ENCODE measurements around the gene DOCK8.

DNA sequence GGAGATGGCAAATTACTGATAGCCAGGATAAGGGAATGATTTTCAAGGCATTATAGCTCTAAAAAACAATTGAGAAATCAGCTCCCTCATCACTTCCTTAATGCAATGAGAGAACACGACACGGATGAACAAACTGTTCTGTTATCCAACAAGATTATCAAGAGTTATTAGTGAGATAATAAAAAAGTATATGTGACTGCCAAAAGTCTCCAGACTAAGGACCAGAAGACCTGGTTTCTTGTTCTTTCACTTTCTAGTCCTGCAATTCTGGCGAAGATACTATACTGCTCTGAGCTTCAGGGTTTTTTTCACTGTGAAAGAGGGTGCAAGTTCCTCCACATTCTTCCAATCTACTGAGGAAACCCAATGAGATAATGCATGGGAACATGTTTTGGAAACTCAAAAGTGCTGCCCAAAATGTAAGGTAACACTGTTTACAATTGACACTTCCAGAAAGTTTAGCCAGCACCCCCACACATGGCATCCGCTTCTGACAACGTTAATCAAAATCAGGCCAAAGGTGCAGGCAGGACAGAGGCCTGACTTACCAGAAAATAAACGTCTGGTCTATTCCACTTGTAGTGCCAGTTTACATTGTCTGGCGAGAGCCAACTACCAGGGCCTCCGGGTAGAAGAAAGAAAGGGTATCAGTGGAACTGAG lies 254.2 kb downstream of the DOCK8 start:
- TF ChIP-seq CTCF (IDR thresholded peaks at IDR 0.05) (no peak), POLR2AphosphoS5 (IDR thresholded peaks at IDR 0.05) (peak; percentile 67)
